B cell (primary cell): ENCODE measurements around the gene POLDIP3.

Experiments used
- EZH2 ChIP-seq: IDR thresholded peaks from 2 replicates; pipeline ENCODE4 v1.6.1; 2012; ENCODE audit warnings: borderline replicate concordance, low read depth, mild to moderate bottlenecking, moderate library complexity, low read length; ENCODE audit not compliant: insufficient read depth, poor library complexity, severe bottlenecking
- TF ChIP-seq, protein P1 (sequence below): fragments of 200-600 bp; IDR thresholded peaks from one replicate; pipeline ENCODE4 v1.8.0; 2022; ENCODE audit warnings: antibody characterized with exemption, mild to moderate bottlenecking

DNA sequence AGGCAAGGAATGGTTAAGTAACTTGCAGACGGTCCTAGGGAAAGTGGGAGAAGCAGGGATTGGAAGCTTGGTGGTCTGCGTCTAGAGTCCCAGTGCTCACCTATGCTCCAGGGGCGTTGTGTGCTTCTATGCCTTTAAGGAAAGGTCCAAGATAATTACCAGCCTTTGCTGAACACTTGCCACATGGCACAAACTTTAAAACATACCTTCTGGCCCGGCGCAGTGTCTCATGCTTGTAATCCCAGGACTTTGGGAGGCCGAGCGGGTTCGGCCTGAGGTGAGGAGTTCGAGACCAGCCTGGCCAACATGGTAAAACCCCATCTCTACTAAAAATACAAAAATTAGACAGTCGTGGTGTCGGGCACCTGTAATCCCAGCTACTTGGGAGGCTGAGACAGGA is 2.3 kb downstream of the POLDIP3 start:
- TF ChIP-seq, protein P1, sequence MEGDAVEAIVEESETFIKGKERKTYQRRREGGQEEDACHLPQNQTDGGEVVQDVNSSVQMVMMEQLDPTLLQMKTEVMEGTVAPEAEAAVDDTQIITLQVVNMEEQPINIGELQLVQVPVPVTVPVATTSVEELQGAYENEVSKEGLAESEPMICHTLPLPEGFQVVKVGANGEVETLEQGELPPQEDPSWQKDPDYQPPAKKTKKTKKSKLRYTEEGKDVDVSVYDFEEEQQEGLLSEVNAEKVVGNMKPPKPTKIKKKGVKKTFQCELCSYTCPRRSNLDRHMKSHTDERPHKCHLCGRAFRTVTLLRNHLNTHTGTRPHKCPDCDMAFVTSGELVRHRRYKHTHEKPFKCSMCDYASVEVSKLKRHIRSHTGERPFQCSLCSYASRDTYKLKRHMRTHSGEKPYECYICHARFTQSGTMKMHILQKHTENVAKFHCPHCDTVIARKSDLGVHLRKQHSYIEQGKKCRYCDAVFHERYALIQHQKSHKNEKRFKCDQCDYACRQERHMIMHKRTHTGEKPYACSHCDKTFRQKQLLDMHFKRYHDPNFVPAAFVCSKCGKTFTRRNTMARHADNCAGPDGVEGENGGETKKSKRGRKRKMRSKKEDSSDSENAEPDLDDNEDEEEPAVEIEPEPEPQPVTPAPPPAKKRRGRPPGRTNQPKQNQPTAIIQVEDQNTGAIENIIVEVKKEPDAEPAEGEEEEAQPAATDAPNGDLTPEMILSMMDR = no peak
- no peak for TF ChIP-seq EZH2
